Inferior parietal cortex (tissue), 1 donor: ENCODE measurements around the gene MAN2B2.

Experiments
- DNase-seq: peaks from one replicate; pipeline ENCODE4 v3.0.0-alpha.2; 2016; ENCODE audit errors: extremely low spot score

Gene MAN2B2

GRCh38 chr4:6546681-6547447 is 28.1 kb upstream of the MAN2B2 start:
- DNase-seq = peak; percentile 78

DNA sequence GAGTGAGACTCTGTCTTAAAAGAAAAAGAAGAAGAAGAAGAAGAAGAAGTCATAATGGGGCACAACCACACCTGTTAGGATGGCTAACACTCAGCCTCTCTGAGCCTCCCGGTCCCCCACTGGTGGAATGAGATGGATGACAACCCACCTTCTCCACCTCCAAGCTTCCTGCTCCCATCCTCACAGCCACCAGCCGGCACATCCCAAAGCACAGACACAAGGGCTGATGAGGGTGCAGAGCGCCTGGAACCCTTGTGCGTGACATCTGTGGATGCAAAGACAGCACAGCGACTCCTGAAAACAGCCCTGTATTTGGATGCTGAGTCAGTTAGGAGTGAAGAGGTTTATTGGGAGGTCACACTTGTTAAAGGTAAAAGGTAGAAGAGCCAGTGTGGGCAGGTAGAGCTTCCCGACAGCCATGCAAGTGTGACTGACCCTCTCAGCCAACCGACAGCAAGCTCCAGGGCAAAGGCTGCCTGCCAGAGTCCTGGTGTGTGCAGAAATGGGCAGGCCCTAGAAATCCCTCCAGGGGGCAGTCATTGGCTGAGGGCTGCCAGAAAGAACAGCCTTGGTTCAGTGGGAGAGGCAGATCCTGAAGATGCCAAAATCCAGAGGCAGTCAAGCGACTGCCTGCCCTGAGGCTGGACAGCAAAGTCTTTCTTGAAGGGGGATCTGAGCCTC is 26.6 kb upstream of the MAN2B2 start:
- no peak for DNase-seq

GRCh38 chr4:6548882-6549230 is 26.1 kb upstream of the MAN2B2 start:
- no peak for DNase-seq

DNA sequence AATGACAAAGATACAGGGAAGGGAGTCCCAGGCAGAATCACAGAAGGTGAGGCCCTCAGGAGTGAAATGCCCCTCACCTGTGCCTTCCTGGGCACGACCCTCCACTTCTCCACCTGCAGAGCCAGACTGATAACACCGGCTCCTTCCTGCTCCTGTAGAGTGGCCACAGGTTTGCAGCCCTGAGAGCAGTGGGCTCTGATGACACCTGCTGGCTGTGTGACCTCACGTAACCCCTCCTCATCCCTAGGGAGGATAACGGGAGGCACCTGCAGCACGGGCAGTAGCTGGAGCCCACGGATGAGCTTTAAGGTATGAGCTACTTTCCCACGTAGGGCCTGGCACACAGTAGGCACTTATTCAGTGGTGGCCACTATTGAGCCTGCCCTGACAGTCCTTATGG is 25.5 kb upstream of the MAN2B2 start:
- no peak for DNase-seq

DNA sequence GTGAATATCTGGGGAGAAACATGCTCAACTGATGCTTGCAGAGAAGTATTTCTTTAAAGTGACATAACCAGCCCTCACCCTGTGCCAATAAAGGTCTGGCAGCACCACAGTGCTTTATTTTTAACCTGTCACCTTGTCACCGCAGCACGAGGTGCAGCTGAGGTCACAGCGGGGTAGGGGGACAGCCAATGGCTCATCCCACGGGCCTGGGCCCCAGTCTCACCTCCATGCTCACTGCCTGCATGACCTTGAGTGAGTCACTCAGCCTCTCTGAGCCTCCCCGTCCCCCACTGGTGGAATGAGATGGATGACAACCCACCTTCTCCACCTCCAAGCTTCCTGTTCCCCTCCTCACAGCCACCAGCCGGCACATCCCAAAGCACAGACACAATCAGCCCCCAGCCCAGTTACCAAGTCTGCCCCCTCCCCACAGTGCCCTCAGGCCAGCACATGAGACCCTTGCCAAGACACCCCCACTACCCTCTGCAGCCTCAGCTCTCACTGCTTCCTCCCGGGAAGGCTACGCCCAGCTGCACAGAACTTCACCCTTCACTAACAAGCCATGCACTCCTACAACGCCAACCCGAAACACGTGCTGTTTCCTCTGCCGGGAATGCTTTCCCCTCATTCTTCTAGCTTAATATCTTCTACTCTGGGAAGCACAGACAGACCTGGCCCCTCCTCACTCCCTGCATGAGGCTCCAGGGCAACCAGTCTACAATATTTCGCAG is 24.9 kb upstream of the MAN2B2 start:
- no peak for DNase-seq

DNA sequence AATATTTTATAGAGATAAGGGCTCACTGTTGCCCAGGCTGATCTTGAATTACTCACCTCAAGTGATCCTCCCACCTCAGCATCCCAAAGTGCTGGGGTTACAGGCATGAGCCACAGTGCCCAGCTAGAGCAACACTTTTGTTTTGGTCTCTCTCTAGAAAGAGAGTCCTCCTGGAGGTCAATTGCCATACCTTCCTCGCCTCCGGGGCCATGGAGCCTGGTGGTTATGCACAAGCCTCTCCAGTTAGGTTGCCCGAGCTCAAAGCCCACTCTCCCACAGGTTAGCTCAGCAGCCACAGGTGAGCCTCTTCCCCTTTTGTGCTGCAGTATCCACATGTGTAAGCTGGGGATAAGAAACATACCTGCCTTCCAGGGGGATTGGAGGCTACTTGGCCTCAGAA is 24.2 kb upstream of the MAN2B2 start:
- DNase-seq = no peak

- DNase-seq = no peak
Measured at GRCh38 chr4:6551660-6552059, 23.3 kb upstream of the MAN2B2 start.

- DNase-seq = no peak
Measured at GRCh38 chr4:6555519-6555918, 19.5 kb upstream of the MAN2B2 start.

GRCh38 chr4:6556263-6556662 is 18.7 kb upstream of the MAN2B2 start:
- no peak for DNase-seq

- DNase-seq = no peak
Measured at GRCh38 chr4:6557185-6557584, 17.8 kb upstream of the MAN2B2 start.

DNA sequence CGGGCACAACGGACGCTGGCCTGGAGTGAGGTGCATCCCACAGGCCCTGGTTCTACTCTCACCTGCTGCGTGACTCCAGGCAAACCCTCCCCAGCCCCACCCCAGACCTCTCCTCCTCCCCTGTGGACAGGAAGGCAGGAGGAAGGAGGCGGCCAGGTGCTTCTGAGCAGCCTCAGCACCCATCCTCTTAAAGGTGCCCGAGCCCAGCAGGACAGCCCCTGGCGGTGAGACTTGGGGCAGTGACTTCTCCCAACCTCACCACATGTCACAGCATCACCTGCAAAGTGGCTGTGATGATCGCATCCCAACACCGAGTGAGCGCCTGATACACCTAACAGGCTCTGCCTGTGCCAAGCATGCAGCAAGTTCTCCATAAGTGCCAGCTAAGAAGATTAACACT is 17.1 kb upstream of the MAN2B2 start:
- no peak for DNase-seq

DNA sequence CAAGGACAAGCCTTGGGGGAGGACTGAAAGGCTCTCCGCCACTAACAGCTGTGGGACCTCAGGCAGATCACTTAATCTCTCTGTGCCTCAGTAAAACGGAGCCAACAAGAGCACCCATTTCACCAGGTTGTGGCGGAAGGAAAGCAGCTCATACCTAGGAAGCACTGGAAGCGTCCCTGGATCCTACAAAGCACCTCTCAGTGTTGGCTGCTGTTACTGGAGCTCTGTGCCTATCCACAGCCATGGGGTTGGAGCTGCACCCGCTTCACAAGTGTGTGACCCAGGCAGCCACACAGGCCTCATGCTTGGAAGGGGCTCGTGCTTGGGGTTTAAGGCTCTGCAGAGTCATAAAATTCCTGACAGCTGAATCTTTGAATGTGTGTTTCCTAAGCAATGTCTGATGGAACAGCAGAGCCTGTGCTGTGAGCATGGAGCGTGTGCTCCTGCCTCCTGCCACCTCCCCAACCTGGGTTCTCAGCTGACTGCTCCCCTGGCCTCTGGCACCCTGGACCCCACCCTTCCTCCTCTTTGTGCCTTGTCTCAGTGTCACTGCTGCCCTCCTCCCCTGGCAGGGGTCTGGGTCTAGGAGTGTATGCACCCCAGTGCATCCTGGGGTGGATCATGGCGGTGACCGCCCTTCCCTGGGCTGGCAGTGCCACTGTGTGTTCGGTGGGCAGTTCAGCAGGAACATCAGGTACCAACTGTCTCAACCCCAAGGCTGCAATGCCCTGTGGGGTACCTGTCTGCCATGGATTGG is 14.4 kb upstream of the MAN2B2 start:
- no peak for DNase-seq

DNA sequence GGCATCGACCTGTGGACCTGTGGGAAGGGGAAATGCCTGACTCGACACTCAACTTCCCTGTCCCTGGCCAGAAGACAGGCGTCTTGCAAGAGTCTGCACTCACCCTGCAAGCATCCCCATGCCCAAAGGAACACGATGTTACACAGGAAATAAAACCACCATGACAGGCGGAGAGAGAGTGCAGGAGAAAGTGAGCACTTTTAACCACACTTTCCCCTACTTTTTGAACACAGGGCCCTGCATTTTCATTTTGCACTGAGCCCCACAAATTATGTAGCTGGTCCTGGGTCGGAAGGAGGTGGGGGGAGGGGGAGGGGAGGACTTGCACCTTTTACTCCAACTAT is 13.8 kb upstream of the MAN2B2 start:
- no peak for DNase-seq

GRCh38 chr4:6561706-6562371 is 13.2 kb upstream of the MAN2B2 start:
- DNase-seq = no peak

DNA sequence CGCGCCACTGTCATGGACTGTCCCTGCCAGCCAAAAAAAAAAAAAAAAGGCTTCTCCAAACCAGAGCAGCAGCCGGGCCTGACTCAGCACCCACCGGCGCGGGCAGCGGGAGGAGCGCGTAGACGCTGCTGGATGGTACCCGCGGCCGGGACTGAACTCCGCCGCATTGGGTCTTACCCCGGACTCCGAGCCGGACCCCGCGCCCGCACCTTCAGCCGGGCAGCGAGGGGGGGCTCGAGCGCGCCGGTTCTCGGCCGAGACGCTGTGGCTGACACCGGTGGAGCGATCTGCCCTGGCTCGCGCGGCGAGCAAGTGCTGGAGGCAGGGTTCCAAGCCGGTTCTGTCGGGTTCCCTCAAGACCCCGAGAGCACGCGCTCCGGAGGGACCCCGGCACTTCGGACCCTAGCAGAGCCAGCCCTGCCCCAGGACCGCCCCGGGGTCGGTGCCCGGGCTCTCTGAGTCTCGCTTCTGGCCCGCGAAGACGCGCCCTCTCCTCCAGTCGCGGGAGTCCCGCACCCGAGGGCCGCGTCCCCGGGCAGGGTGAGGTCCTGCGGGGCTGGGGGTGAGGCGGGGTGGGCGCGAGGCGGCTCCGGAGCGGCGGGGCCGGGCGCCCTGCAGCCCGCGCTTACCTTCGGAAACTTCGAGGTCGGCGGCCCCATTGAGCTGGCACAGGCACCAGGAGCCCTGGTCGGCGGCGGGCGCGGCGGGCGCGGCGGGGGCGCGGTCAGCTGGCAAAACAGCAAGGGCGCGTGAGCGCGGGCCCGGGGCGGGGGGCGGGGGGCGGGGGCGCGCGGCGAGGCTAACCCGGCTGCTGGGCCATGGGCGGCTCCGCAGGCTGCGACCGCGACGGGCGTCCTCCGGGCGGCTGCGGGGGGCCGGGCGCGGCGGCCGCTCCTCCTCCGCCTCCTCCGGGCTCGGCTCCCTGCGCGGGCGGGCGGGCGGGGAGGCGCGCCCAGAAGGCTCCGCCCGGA is 11.8 kb upstream of the MAN2B2 start:
- no peak for DNase-seq

GRCh38 chr4:6563935-6564645 is 10.9 kb upstream of the MAN2B2 start:
- DNase-seq = no peak

DNA sequence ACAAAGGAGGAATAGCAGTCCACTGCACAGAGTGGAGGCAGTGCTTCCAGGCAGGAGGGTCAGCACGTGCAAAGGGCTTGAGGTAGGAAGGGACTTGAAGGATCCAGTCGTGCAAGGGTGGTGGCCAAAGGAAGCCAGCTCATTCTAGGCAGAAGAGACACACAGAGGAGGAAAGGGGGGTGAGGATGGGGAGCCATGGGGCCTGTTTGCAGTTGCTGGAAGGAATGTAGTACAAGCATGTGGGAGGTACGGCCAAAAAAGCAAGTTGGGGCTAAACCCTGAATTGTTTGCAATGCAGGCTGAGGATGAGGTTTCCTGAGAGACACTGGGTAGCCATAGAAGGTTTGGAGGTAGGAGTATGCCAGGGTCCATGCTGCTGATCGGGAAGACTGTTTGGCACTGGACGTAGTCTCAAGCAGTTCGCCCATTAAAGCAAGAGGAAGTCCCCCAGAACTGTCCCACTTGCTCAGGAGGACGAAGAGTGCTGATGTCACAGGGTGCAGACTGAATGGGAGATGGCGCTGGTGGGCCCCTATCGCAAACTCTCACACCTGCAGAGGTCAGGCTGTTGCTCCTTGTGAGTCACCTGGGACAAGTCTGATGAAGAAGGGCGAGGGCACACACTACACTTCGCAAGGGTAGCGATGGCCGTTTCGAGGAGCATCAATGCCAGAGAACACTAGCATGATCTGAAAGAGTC is 9.1 kb upstream of the MAN2B2 start:
- no peak for DNase-seq

- no peak for DNase-seq
Measured at GRCh38 chr4:6566391-6567190, 8.4 kb upstream of the MAN2B2 start.
